Mucosa of rectum (tissue), 2 donors: ENCODE results near the gene KRT79.

ENCODE experiments used
- H3K27ac ChIP-seq, 2 donors: one replicate each; pipeline ENCODE4 v1.7.0; 2013; ENCODE audit warnings: inconsistent platforms in 2 of 2, low read depth in 2 of 2, low read length in 2 of 2
- H3K27me3 ChIP-seq, 2 donors: one replicate each; pipeline ENCODE4 v1.7.0; 2013; ENCODE audit warnings: low read length in 2 of 2; ENCODE audit not compliant: control insufficient read depth in 2 of 2, insufficient read depth in 2 of 2
- H3K36me3 ChIP-seq, 2 donors: one replicate each; pipeline ENCODE4 v1.7.0; 2013; ENCODE audit warnings: low read length in 2 of 2; ENCODE audit not compliant: control insufficient read depth in 2 of 2, insufficient read depth in 2 of 2
- H3K4me1 ChIP-seq, 2 donors: one replicate each; pipeline ENCODE4 v1.7.0; 2013; ENCODE audit warnings: low read length in 2 of 2, mild to moderate bottlenecking in 1 of 2; ENCODE audit not compliant: control insufficient read depth in 2 of 2, insufficient read depth in 2 of 2
- H3K4me3 ChIP-seq, 2 donors: one replicate each; pipeline ENCODE4 v1.7.0; 2013; ENCODE audit warnings: low read length in 2 of 2
- H3K9ac ChIP-seq, 2 donors: one replicate each; pipeline ENCODE4 v1.7.0; 2013; ENCODE audit warnings: low read length in 2 of 2, low read depth in 1 of 2, mild to moderate bottlenecking in 1 of 2
- H3K9me3 ChIP-seq, 2 donors: one replicate each; pipeline ENCODE4 v1.7.0; 2013; ENCODE audit warnings: low read length in 2 of 2; ENCODE audit not compliant: control insufficient read depth in 2 of 2
- donor health status: healthy.
- donor health status: Normal muscosa, but diverticular disease.

The KRT79 gene

GRCh38 chr12:52845946-52846345 lies 11.8 kb upstream of the KRT79 start:
- Histone ChIP-seq H3K9me3 (no peaks in the 10 kb centered on the region), H3K27ac (no peak overlapping the region), H3K36me3 (no peaks in the 10 kb centered on the region), H3K4me1 (no peaks in the 10 kb centered on the region), H3K27me3 (no peaks in the 10 kb centered on the region), H3K9ac (no peak overlapping the region), H3K4me3 (no peak overlapping the region)

GRCh38 chr12:52844386-52844785 lies 10.3 kb upstream of the KRT79 start:
- Histone ChIP-seq H3K36me3 (no peaks in the 10 kb centered on the region), H3K27ac (no peak overlapping the region), H3K9ac (no peak overlapping the region), H3K9me3 (no peaks in the 10 kb centered on the region), H3K4me3 (no peak overlapping the region), H3K27me3 (no peaks in the 10 kb centered on the region), H3K4me1 (no peaks in the 10 kb centered on the region)

- H3K4me1 ChIP-seq = no peaks in the 10 kb centered on the region
- no peak overlapping the region for H3K4me3 ChIP-seq
- no peaks in the 10 kb centered on the region for H3K36me3 ChIP-seq
- H3K27me3 ChIP-seq = no peaks in the 10 kb centered on the region
- H3K9me3 ChIP-seq = no peaks in the 10 kb centered on the region
- no peak overlapping the region for H3K27ac ChIP-seq
- H3K9ac ChIP-seq = no peak overlapping the region
Measured at GRCh38 chr12:52839436-52840105, 5.5 kb upstream of the KRT79 start.

GRCh38 chr12:52838609-52839435 lies 4.7 kb upstream of the KRT79 start:
- Histone ChIP-seq H3K9ac (no peak overlapping the region), H3K4me1 (no peaks in the 10 kb centered on the region), H3K27ac (no peak overlapping the region), H3K9me3 (no peaks in the 10 kb centered on the region), H3K27me3 (no peaks in the 10 kb centered on the region), H3K4me3 (no peak overlapping the region), H3K36me3 (no peaks in the 10 kb centered on the region)

- Histone ChIP-seq H3K27me3 (no peaks in the 10 kb centered on the region), H3K4me3 (no peak overlapping the region), H3K9ac (no peak overlapping the region), H3K27ac (no peak overlapping the region), H3K9me3 (no peaks in the 10 kb centered on the region), H3K36me3 (no peaks in the 10 kb centered on the region), H3K4me1 (no peaks in the 10 kb centered on the region)
Measured at GRCh38 chr12:52837781-52838608, 3.9 kb upstream of the KRT79 start.

- Histone ChIP-seq H3K9me3 (no peaks in the 10 kb centered on the region), H3K4me3 (no peak overlapping the region), H3K27ac (no peak overlapping the region), H3K36me3 (no peaks in the 10 kb centered on the region), H3K4me1 (no peaks in the 10 kb centered on the region), H3K27me3 (no peaks in the 10 kb centered on the region), H3K9ac (no peak overlapping the region)
Measured at GRCh38 chr12:52837413-52837741, 3.3 kb upstream of the KRT79 start.

- H3K9ac ChIP-seq = no peak overlapping the region
- H3K36me3 ChIP-seq = no peaks in the 10 kb centered on the region
- H3K27ac ChIP-seq = no peak overlapping the region
- no peaks in the 10 kb centered on the region for H3K27me3 ChIP-seq
- no peaks in the 10 kb centered on the region for H3K4me1 ChIP-seq
- H3K9me3 ChIP-seq = no peaks in the 10 kb centered on the region
- H3K4me3 ChIP-seq = no peak overlapping the region
Measured at GRCh38 chr12:52836491-52837412, 2.6 kb upstream of the KRT79 start.

- no peaks in the 10 kb centered on the region for H3K27me3 ChIP-seq
- no peak overlapping the region for H3K27ac ChIP-seq
- no peaks in the 10 kb centered on the region for H3K36me3 ChIP-seq
- H3K4me3 ChIP-seq = no peak overlapping the region
- H3K9ac ChIP-seq = no peak overlapping the region
- no peaks in the 10 kb centered on the region for H3K4me1 ChIP-seq
- no peaks in the 10 kb centered on the region for H3K9me3 ChIP-seq
Measured at GRCh38 chr12:52836042-52836466, 1.9 kb upstream of the KRT79 start.

GRCh38 chr12:52835271-52836041 lies 1.3 kb upstream of the KRT79 start:
- no peak overlapping the region for H3K27ac ChIP-seq
- no peak overlapping the region for H3K9ac ChIP-seq
- H3K27me3 ChIP-seq = no peaks in the 10 kb centered on the region
- no peak overlapping the region for H3K4me3 ChIP-seq
- no peaks in the 10 kb centered on the region for H3K4me1 ChIP-seq
- H3K36me3 ChIP-seq = no peaks in the 10 kb centered on the region
- H3K9me3 ChIP-seq = no peaks in the 10 kb centered on the region
